NCI-H2196 treated with DMSO at 0.1 percent for 48 hours (cell line): ENCODE results near the gene NEXN.
"Not testable (repeated sequence)": the region's sequence is repeated elsewhere in the genome, so short reads cannot be mapped to it uniquely, and the experiment has no call there.

ENCODE experiments used
- DNase-seq: peaks from one replicate; lab custom pipeline; 2025; ENCODE audit not compliant: unreplicated experiment; lab: John Stamatoyannopoulos, UW

The NEXN gene

DNA sequence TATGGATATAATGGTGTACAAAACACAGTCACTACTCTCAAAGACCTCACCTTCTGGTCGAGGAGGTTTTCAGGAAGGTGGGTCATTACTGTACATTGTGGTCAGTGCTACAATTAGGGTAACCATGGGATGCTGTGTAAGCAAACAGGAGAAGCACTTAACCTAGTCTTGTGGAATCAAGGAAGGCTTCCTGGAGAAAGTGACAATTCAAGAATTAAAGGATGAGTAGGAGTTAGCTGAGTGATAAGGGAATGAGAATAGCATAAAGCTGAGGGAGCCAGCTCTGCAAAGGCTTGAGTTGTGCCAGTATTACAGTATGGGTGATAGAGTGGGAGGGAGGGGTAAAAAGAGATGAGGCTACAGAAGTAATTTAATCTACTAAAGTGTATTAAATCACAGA lies 17.2 kb downstream of the NEXN start:
- DNase-seq = no peak

DNA sequence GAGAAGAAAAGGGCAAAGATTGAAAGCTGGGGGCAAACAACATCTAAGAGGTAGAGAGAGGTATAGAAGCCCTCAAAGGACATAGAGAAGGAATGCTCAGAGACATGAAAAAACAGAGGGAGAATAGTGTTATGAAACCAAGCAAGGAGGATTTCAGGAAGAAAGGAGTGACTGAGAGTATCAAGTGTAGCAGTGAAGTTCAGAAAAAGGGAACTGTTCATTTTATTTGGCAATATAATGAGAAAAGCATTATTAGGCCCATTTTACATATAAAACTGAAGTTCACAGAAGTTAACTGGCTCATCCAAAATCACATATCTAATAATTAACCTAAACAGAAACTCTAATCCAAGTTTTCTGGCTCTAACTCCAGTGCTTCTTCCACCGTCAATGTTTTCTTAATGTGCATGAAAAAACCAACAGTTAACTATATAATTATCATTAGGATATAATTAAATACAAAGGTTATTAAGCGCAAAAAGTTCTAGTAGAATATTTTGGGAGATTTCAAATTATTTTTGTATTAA lies 17.7 kb downstream of the NEXN start:
- no peak for DNase-seq

DNA sequence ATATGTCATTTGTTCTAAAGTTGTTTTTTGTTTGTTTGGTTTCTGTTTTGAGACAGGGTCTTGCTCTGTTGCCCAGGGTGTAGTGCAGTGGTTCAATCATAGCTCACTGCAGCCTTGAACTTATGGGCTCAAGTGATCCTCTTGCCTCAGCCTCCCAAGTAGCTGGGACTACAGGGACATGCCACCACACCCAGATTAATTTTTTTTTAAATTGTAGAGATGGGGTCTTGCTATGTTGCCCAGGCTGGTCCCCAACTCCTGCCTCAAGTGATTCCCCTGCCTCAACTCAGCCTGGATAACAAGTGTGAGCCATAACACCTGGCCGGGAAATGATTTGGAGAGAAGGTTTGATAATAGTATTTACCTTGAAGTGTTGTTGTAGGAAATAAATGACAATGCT lies 18.2 kb downstream of the NEXN start:
- DNase-seq = no peak

DNA sequence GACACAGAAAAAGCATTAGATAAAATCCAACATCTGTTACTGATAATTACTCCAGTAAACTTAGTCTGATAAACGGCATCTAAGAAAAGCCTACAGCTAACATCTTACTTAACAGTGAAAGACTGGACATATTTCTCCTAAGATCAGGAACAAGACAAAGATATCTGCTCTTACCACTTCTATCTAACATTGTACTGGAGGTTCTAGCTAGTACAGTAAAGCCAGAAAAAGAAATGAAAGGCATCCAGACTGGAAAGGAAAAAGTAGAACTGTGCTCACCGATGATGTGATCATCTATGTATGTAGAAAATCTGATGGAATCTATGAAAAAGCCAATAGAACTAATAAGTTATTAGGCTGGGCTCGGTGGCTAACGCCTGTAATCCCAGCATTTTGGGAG lies 21.7 kb downstream of the NEXN start:
- DNase-seq = no peak

DNA sequence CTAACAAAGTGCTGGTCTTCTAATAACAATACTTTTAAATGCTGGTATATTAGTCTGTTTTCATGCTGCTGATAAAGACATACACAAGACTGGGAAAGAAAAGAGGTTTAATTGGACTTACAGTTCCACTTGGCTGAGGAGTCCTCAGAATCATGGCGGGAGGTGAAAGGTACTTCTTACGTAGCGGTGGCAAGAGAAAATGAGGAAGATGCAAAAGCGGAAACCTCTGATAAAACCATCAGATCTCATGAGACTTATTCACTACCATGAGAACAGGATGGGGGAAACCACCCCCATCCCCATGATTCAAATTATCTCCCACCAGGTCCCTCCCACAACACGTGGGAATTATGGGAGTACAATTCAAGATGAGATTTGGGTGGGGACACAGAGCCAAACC lies 30.5 kb downstream of the NEXN start:
- not testable (repeated sequence) for DNase-seq

DNA sequence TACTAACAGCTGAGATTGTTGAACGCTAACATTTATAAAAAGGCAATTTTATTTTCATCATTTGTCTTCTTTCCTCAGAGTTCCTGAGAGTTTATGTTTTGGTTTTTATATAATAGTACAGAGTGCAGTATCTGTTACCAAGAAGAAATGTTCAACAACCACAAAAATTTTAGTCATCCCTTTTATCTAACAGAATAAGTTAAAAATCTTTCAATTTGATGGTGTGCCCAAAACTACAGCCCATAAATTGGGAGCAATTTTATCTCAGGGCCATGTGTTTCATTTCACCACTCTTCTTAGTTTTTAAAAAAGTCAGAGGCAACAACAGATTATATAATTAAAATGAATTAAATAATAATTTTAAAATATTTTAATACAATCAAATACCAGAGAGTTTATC lies 37.1 kb downstream of the NEXN start:
- no peak for DNase-seq

DNA sequence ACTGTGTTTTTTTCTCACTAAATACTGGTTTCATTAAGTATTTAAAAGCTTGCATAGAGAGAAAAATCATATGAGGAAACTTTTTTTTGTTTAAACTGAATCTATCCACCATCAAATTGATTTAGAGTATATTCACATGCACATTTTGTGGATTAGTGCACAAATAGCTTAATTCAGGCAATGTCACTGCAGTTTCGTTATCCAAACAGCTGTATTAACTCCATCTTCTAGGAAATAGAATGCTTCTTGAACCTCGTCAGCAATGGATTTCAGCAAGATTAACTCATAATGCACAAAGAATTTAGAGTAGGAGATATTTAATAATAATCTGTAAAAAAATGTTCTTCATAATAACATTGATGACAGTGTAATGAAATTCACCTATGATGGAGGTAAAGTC lies 37.5 kb downstream of the NEXN start:
- no peak for DNase-seq

DNA sequence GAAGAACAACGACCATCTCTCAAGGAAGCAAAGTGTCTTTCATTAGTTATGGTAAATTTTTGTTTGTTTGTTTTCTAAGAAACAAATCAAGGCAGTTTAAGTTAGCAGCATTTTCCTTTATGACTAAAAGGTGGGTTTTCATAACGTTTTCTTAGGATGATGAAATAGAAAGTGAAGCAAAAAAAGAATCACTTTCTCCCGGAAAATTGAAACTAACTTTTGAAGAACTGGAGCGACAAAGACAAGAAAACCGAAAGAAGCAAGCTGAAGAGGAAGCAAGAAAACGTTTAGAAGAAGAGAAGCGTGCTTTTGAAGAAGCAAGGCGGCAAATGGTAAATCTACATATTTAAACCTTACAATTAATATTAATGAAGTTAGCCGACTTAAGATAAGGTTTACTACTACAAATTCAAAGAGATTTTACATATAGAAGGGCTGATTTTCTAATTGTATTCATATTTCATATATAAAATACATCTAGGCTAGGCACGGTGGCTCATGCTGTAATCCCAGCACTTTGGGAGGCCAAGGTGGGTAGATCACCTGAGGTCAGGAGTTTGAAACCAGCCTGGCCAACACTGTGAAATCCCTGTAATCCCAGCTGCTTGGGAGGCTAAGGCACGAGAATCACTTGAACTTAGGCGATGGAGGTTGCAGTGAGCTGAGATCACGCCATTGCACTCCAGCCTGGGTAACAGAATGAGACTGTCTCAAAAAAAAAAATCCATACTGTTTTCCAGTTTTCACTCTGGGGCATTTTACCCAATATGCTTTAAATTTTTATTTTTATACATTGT lies 38.3 kb downstream of the NEXN start:
- no peak for DNase-seq

DNA sequence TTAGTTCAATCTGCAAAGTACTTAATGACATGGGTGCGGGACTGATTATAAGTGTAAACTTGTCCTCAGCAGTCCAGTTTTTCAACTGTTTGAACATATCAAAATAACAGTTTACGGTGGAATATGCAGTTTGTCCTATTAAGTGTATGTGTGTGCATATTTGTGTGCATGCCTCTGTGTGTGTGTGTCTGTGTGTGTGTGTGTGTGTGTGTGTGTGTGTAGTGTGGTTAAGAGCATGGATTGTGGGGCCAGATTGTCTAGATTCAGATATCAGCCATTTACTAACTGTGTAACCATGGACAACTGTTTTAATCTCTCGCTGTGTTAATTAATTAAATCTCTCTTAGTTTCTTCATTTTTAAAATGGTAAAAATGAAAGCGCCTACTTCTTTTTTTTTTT lies 39.0 kb downstream of the NEXN start:
- no peak for DNase-seq

DNA sequence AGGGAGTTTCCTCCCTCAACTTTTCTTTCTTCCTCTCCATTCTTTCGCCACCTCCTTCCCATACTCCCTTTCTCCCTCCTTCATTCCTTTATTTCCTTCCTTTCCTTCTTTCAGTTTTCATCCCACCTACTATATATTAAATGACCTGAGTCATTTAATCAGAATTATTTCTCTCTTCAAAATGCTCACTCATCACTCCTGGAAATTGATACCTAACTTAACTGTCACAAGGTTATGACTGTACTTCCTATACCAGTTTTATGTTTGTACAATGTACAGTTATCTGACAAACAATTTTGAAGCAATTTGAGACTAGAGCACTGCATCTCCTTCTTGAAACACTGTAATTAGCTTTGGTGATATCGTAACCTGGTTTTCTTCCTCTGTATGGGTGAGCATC lies 41.4 kb downstream of the NEXN start:
- no peak for DNase-seq

DNA sequence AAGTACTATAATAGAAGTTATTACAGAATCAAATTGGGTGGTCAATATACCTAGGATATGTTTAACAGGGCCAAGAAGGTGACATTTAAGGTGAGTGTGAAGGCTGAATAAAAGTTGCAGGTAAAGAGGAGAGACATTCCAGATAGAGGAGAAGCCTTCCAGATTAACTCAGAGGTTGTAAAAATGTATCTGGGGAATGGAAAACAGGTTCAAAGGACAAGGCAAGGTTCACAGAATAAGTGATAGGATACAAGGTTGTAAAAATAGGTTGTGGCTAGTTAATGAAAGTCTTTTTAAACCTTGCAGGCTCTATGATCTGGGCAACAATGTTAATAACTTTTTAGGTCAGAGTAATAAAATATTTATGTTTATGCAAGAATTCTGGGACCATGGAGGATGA lies 50.2 kb downstream of the NEXN start:
- DNase-seq = no peak

DNA sequence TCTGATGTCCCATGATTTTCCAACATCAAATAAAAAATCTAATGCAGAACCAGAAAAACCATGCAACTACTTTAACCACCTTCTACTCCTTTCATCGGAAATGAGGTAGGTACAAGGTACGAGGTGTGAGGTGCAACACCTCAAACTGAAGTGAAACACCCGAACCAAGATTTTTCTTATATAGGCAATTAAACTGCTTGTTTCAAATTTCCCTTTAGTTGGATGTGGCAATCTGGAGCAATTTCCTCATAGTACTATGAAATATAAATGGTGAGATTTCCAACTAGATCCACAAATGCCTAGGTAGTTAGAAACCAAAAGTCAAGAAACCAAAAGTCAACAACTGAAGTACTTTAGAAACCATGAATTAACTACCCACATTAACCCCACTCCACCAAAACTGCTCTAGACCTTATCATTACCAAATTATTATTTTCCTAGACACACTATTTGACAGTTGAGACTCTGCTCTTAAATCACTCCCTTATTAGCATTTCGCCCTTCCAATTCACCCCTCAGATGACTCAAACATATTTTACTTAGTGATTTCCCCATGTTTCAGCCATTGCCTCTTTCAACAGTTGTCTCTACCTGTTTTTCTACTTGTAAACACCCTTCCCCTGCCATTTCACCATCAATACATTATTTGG lies 52.6 kb downstream of the NEXN start:
- no peak for DNase-seq

DNA sequence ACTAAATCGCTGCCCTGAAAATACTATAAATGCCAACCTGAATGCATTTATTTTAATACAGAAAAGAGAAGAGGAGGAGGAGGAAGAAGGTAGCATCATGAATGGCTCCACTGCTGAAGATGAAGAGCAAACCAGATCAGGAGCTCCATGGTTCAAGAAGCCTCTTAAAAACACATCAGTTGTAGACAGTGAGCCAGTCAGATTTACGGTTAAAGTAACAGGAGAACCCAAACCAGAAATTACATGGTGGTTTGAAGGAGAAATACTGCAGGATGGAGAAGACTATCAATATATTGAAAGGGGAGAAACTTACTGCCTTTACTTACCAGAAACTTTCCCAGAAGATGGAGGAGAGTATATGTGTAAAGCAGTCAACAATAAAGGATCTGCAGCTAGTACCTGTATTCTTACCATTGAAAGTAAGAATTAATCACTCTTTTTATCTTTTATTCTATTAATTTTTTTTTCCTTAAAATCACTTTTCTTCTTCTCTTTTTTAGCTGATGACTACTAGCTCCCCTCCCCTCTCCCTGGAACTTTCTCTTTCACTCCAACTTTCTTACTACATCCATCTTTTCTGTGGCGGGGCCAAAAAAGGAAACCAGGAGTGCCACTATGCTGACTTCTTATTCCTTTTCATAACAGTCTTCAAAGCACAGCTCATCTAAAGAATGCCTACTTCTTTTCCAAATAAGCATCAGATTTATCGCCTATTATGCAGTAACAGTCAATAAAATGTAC lies 54.1 kb downstream of the NEXN start:
- DNase-seq = no peak

DNA sequence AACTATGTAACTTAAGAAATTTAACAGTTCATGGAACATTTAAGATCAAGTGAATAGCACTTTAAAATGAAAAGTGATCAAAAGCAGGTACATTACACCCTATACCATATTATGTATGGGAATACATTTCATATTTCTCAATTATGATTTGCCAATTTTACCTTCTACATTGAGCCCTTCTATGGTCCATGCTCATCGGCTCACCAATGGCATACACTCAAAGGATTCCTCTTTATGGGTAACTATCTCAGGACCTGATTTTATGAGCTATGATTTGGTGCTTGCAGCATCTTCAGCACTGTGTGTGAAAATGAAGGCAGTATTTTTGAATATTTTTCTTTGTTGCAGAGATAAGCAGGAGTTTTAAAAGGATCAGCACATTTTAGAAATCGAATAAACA lies 56.9 kb downstream of the NEXN start:
- DNase-seq = no peak

DNA sequence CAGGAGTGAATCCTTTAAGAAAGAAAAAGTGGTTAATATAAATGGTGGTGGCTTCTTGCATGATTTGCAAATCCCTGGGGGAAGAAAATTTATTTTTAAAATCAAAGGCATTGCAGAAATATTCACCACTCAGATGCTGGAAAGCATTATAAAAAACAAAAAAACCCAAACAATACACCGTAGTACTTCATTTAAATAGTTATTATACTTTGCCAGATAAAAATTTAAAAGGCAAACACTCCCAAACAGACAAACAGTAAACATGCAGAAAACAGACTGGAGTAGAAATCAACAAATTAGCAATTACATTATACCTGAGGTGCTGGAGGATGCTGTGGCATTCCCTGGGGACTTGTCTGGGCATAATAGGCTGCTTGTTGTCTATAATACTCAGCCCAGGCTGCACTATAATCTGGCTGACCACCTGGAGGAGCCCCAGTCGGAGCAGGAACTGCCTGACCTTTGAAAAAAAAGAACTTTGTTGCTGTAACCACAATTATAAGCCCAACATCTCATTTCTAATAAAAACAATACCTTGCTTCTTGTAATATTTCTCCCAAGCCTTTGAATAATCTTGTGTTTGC lies 60.5 kb downstream of the NEXN start:
- DNase-seq = no peak

DNA sequence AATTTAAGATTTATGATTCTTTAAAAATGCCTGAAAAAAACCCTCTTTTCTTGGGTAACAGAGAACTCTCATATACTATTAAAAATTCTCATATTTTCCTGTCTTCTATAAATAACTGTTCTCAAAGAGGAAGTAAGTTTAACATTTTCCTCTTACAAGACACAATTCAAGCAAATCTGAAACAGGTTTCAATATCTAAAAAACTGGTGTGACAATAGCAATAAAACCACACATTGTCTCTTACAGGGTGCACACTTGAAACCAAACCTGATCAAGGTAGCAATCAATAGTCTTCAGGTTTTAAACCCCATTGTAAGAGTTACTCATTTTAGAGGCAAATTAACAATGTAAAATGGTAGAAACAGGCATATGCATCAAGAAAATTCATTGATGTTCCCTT lies 62.4 kb downstream of the NEXN start:
- no peak for DNase-seq

DNA sequence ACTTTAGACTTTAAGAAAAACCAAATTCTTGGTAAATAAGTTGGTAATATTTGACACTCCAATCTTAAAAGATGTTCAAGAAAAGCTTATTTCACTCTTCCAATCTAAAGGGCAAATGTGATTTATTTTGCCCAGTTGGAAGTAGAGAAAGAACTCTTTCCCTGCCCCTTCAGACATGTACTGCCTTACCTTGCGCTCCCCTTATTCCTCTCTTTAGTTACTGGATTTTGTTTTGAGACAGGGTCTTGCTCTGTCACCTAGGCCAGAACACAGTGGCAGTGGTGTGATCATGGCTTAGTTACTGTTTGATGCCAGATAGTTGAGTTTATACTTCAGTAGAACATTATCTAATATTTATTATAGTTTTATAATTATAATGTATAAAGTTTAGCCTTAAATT lies 62.9 kb downstream of the NEXN start:
- no peak for DNase-seq

DNA sequence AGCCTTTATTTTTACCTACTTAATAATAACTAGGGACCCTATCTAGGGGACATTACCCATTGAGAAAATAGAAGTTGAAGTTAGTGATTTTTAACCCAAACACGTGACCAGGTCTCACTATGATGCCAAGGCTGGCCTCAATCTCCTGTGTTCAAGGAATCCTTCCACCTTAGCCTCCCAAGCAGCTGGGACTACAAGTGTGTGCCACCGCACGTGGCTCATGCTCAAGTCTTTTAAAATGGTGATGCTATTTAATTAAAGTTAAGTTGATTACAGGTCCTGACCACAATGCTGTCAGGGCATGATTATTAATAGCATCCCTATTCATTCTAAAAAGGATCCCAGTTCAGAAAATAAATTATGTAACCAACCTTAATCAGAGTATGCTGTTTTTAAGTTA lies 65.5 kb downstream of the NEXN start:
- DNase-seq = no peak

DNA sequence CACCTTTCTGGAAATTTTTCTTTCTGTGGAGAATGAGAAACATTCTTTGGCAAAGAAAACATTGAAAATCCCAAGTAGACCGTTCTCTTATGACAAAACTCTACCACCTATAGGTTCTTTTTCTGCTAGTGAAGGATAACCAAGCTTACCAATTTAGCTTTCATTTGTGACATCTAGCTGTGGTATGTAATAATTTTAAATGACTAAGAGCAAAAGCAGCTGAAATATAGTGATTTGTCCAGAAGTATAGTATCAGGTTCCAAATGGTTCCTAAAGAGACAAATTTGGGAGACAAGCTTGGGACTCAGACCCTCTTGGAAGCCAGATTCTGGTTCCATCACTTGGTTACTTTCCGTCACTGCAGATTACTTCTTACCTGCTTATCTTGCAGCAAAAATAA lies 66.1 kb downstream of the NEXN start:
- no peak for DNase-seq

DNA sequence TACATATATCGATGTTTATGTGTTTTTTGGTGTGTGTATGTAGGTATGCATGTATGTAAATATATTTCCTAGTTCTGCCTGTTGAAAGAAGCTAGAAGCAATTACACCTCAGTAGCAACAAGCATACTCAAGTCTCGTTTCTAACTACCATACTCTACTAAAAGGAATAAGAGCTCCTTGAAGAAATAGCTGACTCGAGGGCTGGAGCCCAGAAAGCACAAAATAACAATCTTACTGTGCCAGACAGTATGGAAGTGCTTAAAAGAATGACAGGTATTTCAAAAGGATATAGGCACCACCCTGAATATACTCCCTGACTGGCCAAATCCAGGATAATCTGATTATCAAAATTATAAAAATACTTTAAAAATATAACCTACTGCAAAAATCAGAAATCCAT lies 67.3 kb downstream of the NEXN start:
- no peak for DNase-seq

DNA sequence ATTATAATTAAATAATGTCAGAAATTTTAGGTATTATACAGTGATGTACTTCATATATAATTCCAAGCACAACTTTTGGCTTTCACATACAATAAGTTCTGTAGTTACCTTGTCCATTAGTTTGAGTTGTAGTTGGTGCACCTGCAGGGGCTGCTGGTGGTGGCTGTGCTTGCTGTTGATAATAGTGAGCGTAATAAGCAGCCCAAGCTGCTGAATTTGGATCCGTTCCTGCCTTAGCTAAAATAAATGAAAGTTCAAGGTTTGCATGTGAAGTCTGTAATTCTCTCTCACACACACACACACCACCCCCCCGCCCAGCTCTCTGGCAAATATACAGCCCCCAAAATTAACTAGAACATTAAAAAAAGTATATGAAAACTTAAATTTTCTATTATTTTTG lies 68.0 kb downstream of the NEXN start:
- DNase-seq = no peak

DNA sequence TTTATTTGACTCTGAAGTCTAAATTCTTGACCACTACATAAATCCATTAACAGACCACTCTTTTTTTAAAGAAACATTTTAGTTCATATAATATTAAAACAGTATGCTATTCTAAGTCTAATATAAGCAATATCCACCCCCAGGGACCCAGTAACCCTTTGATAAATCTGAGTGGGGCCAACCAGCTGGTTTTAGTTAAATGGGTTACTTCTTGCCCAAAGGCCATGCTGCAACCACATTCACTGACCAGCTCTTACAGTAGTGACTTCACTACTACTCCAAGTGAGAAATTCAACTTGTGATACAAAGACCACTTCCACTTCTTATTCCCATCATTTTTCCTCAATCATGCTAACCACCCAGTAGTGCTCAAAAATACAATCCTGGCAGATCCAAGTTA lies 70.0 kb downstream of the NEXN start:
- DNase-seq = no peak
